HG03060 (cell line): Measurements from ENCODE around the gene FBXO27.
"Not testable (repeated sequence)": the region's sequence is repeated elsewhere in the genome, so short reads cannot be mapped to it uniquely, and the experiment has no call there.

Source experiments
- ATAC-seq: cut with Tn5 transposase; IDR thresholded peaks from one replicate; pipeline ENCODE4 v1.9.1; 2021; ENCODE audit warnings: low read depth, moderate number of reproducible peaks; ENCODE audit not compliant: unreplicated experiment

Gene FBXO27, protein sequence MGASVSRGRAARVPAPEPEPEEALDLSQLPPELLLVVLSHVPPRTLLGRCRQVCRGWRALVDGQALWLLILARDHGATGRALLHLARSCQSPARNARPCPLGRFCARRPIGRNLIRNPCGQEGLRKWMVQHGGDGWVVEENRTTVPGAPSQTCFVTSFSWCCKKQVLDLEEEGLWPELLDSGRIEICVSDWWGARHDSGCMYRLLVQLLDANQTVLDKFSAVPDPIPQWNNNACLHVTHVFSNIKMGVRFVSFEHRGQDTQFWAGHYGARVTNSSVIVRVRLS

DNA sequence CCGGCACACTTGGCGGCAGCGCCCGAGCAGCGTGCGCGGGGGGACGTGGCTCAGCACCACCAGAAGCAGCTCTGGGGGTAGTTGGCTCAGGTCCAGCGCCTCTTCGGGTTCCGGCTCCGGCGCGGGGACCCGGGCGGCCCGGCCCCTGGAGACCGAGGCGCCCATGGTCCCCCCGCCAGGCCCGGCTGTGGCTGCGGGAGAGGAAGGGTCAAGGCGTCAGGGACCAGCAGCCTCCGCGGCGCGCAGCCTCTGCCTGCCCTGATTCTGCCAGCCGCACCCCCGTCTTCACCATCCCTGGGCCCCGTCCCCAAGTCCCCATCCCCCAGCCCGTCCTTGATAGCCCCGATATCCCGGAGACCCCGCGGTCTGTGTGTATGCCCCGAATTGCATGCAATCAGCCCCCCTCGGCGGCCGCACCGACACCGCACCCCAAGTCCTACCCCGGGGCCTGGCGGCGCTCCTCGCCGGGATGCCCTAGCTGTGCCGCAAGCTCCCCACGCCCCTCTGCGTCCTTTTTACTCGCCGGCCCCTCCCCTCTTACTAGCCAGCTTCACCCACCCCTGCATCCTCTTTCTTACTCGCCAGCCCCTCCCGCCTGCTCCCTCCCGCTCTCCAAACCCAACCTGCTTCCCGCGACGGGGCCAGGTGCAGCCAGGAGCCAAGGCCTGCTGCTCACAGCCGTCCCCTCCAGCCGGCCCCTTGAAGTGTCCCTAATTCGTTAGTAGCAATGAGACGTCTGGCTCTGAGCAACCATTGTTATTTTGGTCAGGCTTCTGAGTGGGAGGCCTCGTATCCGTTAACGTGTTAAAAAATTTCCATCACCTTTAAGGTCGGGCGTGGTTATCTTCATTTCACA, at the start of gene FBXO27:
TSS of gene FBXO27 (minus strand) at position 487 of the 856 bp plus-strand sequence. CDS start at position 165, 322 bp downstream.
- no peak for ATAC-seq

DNA sequence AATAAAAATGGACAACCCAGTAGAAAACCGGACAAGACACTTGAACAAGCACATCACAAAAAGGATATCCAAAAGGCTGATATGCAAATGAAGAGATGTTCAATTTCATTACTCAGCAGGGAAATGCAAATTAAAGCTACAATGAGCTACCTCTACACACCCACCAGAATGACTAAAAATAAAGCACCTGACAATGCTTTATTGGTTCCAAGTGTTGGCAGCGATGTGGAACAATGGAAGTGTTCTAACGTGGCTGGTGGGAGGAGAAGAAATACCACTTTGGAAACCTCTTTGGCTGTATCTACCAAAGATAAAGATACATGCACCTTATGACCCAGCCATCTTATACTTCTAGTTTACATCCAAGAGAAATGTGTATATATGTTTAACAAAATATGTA, 48.1 kb upstream of the FBXO27 start:
- ATAC-seq, result no peak

DNA sequence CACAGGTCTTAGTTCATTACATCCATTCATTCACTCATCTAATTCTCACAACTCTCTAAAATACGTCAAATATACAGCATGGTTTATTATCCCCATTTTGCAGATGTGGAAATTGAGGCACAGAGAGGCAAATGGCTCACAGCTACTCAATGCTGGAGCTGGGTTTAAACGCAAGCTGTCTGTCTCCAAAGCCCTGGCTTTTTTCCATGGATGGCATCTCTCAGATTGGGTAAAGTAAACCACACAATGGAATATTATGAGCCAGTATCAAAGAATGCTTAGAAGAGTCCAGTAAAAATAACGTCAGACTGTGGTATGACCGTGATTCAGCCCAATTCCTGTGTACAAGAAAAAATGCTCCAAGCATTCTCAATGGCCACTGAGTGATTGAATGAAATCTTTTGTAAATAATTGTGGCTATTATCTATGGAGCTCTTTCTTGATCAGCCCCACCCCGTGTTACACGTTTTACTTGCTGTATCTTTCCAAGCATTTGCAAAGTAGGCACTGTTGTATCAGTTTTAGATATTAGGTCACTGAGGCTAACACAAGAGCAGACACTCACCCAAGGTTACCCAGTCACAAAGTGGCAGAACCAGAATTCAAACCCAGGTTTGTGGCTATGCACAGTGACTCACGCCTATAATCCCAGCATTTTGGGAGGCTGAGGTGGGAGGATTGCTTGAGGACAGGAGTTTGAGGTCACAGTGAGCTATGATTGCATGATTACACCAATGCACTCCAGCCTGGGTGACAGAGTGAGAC, 46.3 kb upstream of the FBXO27 start:
- ATAC-seq, result no peak

DNA sequence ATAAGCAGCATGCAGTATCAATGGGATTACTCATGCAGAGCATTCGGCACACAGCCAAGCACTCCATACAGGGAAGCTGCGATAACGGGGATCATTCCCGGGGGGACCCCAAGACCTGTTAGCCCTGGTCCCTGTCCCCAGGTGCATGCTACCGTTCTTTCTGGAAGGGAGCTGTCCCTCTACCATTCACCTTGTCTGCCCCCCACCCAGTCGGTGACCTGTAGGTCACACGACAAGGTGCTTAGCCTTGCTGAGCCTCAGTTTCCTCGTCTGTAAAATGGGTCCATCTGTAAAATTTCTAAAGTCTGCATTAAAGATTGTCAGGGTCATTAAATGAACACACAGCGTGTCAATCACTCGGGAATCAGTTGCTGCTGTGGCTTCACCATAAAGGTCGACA, 45.0 kb upstream of the FBXO27 start:
- no peak for ATAC-seq

DNA sequence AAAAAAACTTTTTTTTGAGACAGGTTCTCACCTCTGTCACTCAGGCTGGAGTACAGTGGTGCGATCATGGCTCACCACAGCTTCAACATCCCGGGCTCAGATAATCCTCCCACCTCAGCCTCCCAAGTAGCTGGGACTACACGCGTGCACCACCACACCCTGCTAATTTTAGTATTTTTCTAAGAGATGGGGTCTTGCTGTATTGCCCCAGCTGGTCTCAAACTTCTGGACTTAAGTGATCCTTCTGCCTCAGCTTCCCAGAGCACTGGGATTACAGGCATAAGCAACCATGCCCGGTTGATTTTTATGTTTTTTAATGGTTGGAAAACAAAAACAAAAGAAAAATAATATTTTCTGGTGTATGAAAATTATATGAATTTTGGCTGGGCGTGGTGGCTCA, 42.6 kb upstream of the FBXO27 start:
- ATAC-seq, result no peak

DNA sequence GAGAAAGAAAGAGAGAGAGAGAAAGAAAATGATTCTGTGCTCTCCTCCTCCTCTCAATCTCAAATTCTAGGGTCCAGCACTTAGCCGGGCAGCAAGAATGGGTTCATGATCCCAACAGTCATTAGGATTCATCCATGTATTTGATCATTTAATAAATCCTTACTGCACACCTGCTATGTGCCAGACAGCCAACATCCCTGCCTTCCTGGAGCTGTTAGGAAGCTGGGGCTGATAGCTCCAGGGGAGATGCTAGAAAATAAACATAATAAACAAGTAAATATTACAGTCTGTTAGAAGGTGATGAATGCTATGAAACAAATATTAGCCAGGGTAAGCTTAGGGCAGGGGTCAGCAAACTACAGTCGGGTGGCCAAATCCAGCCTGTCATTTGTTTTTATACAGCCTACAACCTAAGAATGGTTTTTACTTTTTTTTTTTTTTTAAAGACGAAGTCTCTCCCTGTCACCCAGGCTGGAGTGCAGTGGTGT, 41.9 kb upstream of the FBXO27 start:
- no peak for ATAC-seq

DNA sequence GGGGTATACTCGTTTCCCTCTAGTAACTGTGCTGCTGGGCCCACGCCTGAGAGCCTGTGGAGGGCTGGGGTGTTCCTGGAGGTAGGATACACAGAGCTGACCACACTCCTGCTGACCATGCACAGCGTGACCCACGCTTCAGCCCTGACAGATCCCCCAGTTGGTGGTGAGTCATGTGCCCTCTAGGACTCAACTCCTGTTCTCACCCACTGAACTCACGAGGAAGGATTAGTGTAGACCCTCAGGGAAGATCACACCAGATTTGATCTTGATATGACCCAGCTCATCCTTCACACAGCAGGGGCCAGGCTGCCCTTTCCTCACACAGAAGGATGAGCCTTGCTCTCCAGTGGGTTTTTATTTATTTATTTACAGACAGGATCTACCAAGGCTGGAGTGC, 38.5 kb upstream of the FBXO27 start:
- ATAC-seq, result no peak

DNA sequence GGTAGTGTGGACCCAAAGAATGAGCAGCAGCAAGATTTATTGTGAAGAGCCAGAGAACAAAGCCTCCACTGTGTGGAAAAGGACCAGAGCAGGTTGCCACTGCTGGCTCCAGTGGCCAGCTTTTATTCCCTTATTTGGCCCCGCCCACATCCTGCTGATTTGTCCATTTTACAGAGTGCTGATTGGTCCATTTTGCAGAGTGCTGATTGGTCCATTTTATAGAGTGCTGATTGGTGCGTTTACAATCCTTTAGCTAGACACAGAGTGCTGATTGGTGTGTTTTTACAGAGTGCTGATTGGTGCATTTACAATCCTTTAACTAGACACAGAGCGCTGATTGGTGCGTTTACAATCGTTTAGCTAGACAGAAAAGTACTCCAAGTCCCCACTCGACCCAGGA, 35.9 kb upstream of the FBXO27 start:
- ATAC-seq, result not testable (repeated sequence)

DNA sequence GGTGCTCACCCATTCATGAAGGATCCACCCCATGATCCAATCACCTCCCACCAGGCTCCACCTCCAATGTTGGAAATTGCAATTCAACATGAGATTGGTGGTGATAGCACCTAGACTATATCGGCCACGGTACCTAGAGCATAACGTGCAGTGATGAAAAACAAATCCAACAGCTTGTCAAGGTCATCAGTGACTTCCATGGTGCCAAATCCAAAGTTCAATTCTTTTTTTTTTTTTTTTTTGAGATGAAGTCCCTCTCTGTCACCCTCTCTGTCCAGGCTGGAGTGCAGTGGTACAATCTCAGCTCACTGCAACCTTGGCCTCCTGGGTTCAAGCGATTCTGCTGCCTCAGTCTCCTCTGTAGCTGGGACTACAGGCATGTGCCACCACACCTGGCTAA, 34.8 kb upstream of the FBXO27 start:
- ATAC-seq, result no peak

DNA sequence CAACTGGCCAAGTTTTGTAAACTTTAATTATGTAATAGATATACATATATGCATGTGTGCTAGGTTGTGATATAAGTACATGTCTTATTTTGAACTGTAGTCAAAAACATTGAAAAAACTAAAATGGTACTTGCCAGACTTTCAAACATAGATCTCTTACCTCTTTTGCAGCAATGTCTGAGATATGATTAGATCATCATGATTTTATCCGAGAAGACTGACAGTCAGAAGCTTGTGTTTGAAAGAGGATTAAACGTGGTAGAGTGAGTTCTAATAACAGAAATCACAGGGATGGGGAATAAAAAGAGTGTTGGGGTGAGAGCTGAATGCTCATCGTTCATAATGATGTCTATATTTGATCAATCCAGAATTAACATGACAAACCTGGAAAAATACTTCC, 33.6 kb upstream of the FBXO27 start:
- ATAC-seq, result no peak

DNA sequence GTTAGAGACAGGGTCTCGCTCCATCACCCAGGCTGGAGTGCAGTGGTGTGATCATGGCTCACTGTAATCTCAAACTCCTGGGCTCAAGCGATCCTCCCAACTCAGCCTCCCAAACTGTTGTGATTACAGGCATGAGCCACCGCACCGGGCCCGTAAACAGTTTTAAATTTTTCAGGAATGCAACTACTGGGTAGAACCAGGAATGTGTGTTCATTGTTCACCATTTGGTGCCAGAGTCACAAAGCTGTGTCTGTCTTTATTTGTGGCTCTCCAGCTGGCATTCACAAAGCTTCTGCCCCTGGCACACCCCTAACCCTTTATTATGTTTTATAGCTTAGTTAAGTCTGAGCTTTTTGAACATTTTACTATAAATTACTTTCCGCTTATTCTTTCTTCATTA, 32.1 kb upstream of the FBXO27 start:
- ATAC-seq, result no peak

DNA sequence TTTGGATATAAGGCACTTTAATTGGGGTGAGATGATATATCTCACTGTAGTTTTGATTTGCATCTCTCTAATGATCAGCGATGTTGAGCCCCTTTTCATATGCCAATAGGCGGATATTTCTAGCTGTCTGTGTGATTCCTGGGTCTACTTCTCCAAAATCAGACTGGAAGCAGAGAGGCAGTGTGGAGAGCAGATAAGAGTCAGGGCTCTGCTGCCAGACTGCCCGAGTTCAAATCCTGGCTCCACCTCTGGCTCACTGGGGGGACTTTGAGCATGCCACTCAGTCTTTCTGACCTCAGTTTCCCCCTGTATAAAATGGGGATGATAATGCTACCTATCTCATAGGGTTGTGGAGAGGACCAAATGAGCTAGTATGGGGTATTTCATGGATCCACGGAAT, 27.8 kb upstream of the FBXO27 start:
- no peak for ATAC-seq

DNA sequence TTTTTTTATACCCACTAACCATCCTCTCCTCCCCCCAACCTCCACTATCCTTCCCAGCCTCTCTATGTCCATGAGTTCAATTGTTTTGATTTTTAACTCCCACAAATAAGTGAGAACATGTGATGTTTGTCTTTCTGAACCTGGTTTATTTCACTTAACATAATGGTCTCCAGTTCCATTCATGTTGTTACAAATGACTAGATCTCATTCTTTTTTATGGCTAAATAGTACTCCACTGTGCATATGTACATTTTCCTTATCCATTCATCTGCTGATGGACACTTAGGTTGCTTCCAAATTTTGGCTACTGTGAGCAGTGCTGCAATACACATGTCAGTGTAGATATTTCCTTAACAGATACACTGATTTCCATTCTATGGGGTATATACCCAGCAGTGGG, 27.0 kb upstream of the FBXO27 start:
- ATAC-seq, result no peak

DNA sequence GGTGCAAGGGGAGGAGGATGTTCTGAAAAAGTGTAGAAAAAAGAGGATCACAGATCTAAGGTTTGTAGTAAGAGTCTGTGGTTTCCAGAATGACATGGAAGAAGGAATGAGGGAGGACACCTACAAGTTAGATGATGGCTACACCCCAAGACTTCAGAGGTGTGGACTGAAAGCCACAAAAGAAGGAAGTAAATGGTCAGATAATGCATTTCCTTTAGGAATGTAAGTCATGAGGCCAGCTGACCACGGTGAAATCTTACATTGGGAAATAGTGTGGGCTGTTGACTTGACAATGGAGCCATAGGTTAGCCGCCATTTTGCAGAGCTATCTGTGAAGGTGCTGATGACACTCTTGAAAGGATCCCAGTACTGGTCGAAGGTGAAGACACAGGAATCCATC, 25.3 kb upstream of the FBXO27 start:
- no peak for ATAC-seq

DNA sequence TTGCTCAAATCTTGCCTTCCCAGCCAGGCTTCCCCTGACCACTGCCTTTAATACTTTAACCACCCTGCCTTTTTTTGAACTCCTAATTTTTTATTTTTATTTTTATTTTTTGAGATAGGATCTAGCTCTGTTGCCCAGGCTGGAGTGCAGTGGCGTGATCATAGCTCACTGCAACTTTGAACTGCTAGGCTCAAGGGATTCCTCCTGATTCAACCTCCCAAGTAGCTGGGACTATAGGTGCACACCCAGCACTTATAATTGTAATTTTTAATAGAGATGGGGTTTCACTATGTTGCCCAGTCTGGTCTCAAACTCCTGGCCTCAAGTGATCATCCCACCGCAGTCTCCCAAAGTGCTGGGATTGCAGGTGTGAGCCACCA, 21.7 kb upstream of the FBXO27 start:
- ATAC-seq, result no peak

DNA sequence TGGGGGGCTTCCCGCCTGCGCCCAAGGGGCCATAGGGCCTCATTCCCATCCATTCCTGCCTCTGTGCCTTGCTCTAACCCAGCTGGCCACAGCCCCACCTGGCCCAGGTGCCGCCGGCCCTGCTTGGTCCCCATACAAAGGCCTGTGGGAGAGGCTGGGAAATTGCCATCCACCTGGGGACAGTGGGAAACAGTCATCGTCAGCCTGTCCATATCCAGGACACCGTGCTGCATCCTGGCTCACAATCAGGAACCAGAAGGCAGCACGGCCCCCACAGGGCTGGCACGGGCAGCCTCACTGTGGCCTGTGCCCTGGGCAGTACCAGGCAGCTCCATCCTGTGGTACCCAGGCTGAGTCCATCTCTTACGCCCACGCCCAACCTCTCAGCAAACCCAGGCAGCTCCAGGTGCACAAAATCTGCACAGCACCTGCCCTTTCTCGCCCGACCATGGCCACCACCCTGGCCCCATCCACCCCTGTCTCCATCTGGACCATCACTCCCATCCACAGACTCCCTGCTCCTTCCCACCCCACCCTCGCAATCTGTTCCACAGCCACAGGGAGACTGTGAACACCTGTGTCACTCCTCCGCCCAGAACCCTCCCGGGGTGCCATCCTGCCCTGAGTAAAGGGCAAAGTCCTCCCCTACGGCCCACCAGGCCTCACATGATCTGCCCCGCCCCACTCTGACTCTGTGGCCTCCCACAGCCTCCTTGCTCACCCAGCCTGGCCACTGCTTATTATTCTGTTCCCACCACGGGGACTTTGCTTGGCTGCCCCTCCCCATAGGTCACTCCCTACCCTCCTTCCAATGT, 21.1 kb upstream of the FBXO27 start:
- no peak for ATAC-seq

DNA sequence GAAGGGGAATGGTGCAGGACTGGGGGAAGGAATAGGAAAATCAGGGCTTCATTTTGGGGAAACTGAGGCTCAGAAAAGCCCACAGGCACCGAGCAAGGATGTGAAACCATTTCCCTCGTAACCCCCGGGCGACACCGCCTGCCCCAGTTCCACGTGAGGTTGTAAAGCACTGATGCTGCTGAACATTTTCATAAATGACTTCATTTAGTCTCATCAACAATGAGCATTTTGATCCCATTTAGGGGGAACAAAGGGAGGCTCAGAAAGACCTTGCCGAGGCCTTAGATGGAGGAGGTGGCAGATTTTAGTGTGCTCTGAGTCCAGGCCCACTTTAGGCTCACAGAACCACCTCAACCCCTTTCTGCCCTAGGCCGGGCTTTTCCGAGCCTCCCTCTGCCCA, 20.5 kb upstream of the FBXO27 start:
- ATAC-seq, result no peak

DNA sequence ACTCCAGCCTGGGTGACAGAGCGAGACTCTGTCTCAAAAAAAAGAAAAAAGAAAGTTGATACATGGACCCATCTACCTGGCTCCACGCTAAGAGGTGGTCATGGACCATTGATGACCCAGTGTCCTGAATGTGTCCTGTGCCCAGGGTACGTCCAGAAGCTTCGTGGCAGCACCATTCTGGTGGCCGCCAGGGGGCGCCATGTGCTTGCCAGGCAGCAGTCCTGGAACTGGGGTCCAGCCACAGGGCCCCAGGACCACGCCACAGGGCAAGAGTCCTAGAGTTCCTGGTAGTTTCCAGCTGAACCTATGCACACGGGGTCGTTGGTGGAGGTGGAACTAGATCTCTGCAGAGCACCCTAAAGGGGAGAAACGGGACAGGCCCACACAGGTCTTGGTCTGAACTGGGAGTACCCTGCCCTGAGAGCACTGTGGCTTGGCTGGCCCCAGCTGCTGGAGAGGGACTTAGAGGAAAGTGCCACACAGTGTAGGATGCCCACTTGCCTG, 19.9 kb upstream of the FBXO27 start:
- no peak for ATAC-seq

DNA sequence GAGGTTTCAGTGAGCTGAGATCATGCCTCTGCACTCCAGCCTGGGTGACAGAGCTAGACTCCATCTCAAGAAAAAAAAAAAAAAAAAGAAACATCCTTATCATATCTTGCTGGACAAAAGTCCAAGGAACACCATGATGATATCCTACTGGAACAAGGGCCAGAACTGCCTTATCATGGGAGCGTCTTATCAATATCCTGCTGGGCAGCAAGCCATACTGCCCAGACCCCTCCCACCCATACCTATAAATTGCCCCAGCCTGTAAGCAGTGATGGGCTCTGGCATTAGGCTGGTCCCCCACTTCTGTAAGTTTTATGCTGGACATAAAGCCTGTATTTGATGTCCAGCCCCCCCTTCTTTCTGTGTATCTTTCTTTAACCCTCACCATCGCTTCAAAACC, 14.7 kb upstream of the FBXO27 start:
- no peak for ATAC-seq
